WERI-Rb-1 (cell line): Measurements from ENCODE around the gene WIPI1.
"Not testable (repeated sequence)": the region's sequence is repeated elsewhere in the genome, so short reads cannot be mapped to it uniquely, and the experiment has no call there.

Experiments
- DNase-seq: peaks from one replicate; pipeline ENCODE4 v3.0.0-alpha.2; 2020
- H3K27ac ChIP-seq: fragments of 250-450 bp; sonication (Bioruptor Pico); 2 replicates; pipeline ENCODE4 v1.5.1; 2020; ENCODE audit warnings: mild to moderate bottlenecking, moderate library complexity
- H3K27me3 ChIP-seq: fragments of 250-450 bp; sonication (Bioruptor Pico); 2 replicates; pipeline ENCODE4 v1.5.1; 2021; ENCODE audit warnings: mild to moderate bottlenecking, low read depth, moderate library complexity; ENCODE audit not compliant: insufficient read depth, severe bottlenecking
- H3K36me3 ChIP-seq: fragments of 250-450 bp; sonication (Bioruptor Pico); 2 replicates; pipeline ENCODE4 v1.5.1; 2020; ENCODE audit warnings: mild to moderate bottlenecking, moderate library complexity
- H3K4me3 ChIP-seq: 2 replicates; pipeline ENCODE4 v1.5.1; 2011; ENCODE audit warnings: low read depth, mild to moderate bottlenecking, control low read depth, low read length
- H3K9me3 ChIP-seq: fragments of 250-450 bp; sonication (Bioruptor Pico); 2 replicates; pipeline ENCODE4 v1.5.1; 2021; ENCODE audit warnings: mild to moderate bottlenecking, moderate library complexity; ENCODE audit not compliant: severe bottlenecking
- TF ChIP-seq, protein P1 (sequence below): IDR thresholded peaks from 2 replicates; pipeline ENCODE4 v1.5.1; 2011; ENCODE audit warnings: low read depth, mild to moderate bottlenecking, control low read depth, inconsistent platforms, low read length

WIPI1 gene

DNA sequence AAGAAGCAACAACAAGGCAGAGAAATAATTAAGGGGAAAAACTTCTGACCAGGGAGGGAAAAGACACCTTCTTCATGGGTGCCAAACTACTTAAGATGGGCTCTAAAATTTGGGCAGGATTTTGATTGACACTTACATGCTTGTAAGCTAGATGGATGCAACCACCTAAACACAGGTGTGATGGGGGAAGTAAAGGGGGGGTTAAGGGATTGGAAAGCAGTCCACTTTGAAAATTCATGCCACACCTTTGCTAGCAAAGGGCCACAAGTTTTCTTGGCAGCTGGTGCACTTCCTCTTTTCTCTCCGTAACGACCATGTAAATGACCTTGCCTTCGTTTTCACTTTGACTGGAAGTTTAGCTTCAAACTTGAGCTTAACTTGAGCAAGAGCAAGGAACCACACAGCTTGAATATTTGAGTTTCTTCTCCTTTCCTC lies 40.6 kb upstream of the WIPI1 start:
- no peak for DNase-seq
- no peaks in the 10 kb centered on the region for H3K36me3 ChIP-seq
- no peak overlapping the region for H3K27ac ChIP-seq

DNA sequence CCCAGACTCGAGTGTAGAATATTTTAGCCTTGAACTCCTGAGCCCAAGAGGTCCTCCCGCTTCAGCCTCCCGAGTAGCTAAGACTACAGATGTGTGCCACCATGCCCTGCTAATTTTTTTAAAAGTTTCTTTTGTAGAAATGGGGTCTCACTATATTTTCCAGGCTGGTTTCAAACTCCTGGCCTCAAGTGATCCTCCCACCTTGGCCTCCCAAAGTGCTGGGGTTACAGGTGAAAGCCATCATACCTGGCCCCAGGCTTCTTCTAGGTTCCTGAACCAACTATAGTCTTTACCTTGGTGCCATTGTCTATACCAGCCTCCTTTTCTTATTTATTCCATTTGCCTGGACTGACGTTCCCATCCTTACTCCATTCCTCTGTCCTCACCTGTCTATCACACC lies 37.8 kb upstream of the WIPI1 start:
- Histone ChIP-seq H3K27ac (no peak overlapping the region), H3K9me3 (peaks cover 4% of the 10 kb centered on the region), H3K4me3 (no peak overlapping the region), H3K36me3 (no peaks in the 10 kb centered on the region), H3K27me3 (no peaks in the 10 kb centered on the region)
- DNase-seq = no peak
- TF ChIP-seq, protein P1, sequence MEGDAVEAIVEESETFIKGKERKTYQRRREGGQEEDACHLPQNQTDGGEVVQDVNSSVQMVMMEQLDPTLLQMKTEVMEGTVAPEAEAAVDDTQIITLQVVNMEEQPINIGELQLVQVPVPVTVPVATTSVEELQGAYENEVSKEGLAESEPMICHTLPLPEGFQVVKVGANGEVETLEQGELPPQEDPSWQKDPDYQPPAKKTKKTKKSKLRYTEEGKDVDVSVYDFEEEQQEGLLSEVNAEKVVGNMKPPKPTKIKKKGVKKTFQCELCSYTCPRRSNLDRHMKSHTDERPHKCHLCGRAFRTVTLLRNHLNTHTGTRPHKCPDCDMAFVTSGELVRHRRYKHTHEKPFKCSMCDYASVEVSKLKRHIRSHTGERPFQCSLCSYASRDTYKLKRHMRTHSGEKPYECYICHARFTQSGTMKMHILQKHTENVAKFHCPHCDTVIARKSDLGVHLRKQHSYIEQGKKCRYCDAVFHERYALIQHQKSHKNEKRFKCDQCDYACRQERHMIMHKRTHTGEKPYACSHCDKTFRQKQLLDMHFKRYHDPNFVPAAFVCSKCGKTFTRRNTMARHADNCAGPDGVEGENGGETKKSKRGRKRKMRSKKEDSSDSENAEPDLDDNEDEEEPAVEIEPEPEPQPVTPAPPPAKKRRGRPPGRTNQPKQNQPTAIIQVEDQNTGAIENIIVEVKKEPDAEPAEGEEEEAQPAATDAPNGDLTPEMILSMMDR = no peak

More for the DNA sequence above, 40.6 kb upstream of the WIPI1 start:
- TF ChIP-seq, protein P1 = no peak
- peaks cover 4% of the 10 kb centered on the region for H3K9me3 ChIP-seq
- H3K27me3 ChIP-seq = no peaks in the 10 kb centered on the region
- no peak overlapping the region for H3K4me3 ChIP-seq

DNA sequence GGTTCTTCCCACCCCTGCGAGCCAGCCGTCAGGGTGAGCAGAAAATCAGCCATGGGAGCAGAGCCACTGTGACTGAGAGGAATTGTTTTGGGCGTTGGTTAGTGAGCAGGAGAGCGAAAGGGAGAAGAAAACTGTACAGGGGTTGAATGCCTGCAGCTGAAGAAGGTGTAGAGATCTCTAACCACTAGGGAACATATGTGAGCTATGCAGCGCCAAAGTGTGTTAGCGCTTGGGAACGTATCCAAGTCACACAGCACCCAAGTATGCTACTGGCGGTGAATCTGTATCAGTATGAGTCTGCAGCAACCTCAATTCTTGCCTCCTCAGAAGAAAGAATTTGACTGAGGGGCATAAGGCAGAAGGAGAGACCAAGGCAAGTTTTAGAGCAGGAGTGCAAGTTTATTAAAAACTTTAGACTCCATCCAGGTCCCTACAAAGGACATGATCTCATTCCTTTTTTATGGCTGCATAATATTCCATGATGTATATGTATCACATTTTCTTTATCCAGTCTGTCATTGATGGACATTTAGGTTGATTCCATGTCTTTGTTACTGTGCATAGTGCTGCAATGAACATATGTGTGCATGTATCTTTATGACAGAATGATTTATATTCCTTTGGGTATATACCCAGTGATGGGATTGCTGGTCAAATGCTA lies 35.2 kb upstream of the WIPI1 start:
- DNase-seq, H3K27ac ChIP-seq, H3K4me3 ChIP-seq, H3K36me3 ChIP-seq, H3K27me3 ChIP-seq, H3K9me3 ChIP-seq: not testable (repeated sequence)

DNA sequence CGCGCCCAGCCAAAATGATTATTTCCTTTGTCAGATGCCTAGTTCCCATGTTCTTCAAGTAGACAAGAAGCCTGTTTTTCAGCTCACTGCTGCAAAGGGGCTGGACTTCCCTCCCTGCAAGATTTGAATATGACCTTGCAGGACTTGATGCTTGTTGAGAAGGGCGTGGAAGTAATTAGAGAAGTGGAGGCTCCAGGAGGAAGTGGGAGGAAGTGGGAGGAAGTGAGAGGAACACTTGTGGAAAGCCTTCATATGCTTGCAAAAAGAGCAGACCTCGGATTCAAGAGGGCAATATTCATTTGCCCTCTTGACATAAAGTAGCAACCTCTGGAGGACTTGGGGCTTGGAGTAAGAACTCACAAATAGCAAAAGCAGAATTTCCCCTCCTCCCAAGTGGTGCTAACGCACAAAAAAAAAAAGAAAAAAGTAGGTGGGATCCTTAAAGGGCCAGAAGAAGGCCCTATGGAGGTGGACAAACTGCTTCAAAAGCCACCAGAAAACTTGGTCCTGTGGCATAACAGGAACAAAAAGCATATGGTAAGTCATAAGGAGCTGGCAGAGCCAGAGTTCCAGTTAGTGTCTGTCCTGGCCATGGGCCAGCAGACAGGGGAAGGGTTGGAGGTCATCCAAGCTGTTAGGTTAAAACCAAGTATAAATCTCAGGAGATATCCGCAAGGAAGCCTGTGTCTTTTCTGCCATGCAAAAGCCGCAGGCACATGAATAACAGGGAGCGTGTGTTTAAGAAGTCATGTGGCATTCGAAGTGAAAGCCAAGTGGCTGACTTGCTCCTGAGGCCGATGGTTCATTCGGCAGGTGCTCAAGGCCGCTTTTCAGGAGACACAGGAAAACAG lies 34.3 kb upstream of the WIPI1 start:
- H3K36me3 ChIP-seq = no peaks in the 10 kb centered on the region
- TF ChIP-seq, protein P1 = no peak
- no peak overlapping the region for H3K4me3 ChIP-seq
- no peak overlapping the region for H3K27ac ChIP-seq
- H3K27me3 ChIP-seq = no peaks in the 10 kb centered on the region
- H3K9me3 ChIP-seq = peaks cover 4% of the 10 kb centered on the region
- DNase-seq = no peak

DNA sequence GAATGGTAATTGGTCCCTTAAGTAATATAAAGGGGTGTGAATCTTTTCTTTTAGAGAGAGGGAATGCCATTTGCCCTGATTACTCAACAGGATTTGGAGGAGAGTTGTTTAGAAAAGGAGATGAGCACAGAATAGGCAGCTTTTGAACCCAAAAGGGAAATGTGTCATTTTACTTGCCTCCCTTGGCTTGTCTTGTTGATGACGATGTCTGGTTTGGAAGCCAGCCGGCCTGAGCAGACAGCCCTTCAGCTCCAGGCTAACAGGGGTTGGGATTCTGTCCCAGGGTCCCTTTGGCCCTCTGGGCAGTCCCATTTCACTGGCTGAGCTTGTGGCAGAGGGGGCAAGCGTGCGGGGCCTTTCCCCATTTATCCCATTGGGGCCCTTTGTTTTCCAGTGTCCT lies 32.6 kb upstream of the WIPI1 start:
- H3K4me3 ChIP-seq = no peak overlapping the region
- DNase-seq = no peak
- no peaks in the 10 kb centered on the region for H3K36me3 ChIP-seq
- H3K27ac ChIP-seq = no peak overlapping the region
- peaks cover 4% of the 10 kb centered on the region for H3K9me3 ChIP-seq
- TF ChIP-seq, protein P1 = no peak
- H3K27me3 ChIP-seq = no peaks in the 10 kb centered on the region

DNA sequence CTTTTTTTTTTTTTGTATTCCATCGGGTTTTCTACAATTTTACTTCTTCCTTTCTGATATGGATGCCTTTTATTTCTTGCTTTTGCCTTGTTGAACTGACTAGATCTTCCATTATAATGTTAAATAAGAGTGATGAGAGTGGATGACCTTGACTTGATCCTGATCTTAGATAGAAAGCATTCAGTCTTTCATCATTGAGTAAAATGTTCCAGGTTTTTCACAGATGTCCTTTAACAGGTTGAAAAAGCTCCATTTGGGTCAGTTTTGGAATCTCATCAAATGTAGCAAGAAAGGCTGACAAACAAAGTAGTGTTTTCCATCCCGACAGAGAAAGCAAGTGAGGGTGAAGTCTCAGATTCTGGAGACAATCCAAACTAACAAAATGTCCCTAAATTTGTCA lies 27.2 kb upstream of the WIPI1 start:
- no peak overlapping the region for H3K4me3 ChIP-seq
- H3K27ac ChIP-seq = no peak overlapping the region
- no peaks in the 10 kb centered on the region for H3K9me3 ChIP-seq
- no peaks in the 10 kb centered on the region for H3K27me3 ChIP-seq
- no peaks in the 10 kb centered on the region for H3K36me3 ChIP-seq
- no peak for DNase-seq
- TF ChIP-seq, protein P1 = no peak
